HepG2 (cell line): Measurements from ENCODE around the gene LST1. TPM values are rescaled to one million over a fixed set of nuclear protein-coding genes. Genes with fewer than 3 reads are reported as not detected.
A peak's percentile ranks its signal among the peaks of the same experiment; 100 is the strongest.

Experiments used
- ATF1 ChIP-seq: IDR thresholded peaks from 2 replicates; pipeline ENCODE4 v1.6.1; 2016; ENCODE audit warnings: mild to moderate bottlenecking, control low read depth
- HDAC1 ChIP-seq: sonication (generic); formaldehyde crosslinking; IDR thresholded peaks from 2 replicates; pipeline ENCODE4 v1.5.1; 2020; ENCODE audit warnings: mild to moderate bottlenecking, missing genetic modification reagents
- HNF4G ChIP-seq, 2 experiments: sonication (generic) in 1 of 2; formaldehyde crosslinking in 1 of 2; IDR thresholded peaks; 2 replicates each; pipeline versions ENCODE4 v1.4.0 to v1.6.1; 2011 to 2020; ENCODE audit warnings: borderline replicate concordance in 2 of 2, low read depth in 2 of 2, mild to moderate bottlenecking in 2 of 2, low read length in 1 of 2, missing genetic modification reagents in 1 of 2, moderate library complexity in 1 of 2
- HOXA7 ChIP-seq: sonication (generic); formaldehyde crosslinking; IDR thresholded peaks from 2 replicates; pipeline ENCODE4 v1.8.1; 2022; ENCODE audit warnings: mild to moderate bottlenecking, missing genetic modification reagents, moderate library complexity
- KAT2B ChIP-seq: fragments of 150-350 bp; IDR thresholded peaks from 2 replicates; pipeline ENCODE4 v1.6.1; 2014; ENCODE audit warnings: low read depth, low read length, borderline replicate concordance
- MTA1 ChIP-seq: sonication (generic); formaldehyde crosslinking; IDR thresholded peaks from 2 replicates; pipeline ENCODE4 v1.4.0; 2020; ENCODE audit warnings: missing genetic modification reagents, mild to moderate bottlenecking, borderline replicate concordance
- NFYC ChIP-seq: IDR thresholded peaks from 2 replicates; pipeline ENCODE4 v1.6.1; 2016; ENCODE audit warnings: missing genetic modification reagents, missing compliant biosample characterization
- PAX8 ChIP-seq: sonication (generic); formaldehyde crosslinking; IDR thresholded peaks from 2 replicates; pipeline ENCODE4 v1.8.0; 2022; ENCODE audit warnings: mild to moderate bottlenecking, missing genetic modification reagents, borderline replicate concordance
- RFX5 ChIP-seq: IDR thresholded peaks from 2 replicates; pipeline ENCODE4 v1.6.1; 2011; ENCODE audit warnings: low read depth, low read length, improper control_type of control experiment
- SALL1 ChIP-seq: sonication (generic); formaldehyde crosslinking; IDR thresholded peaks from 2 replicates; pipeline ENCODE4 v1.8.0; 2022; ENCODE audit warnings: mild to moderate bottlenecking, missing genetic modification reagents
- SIX1 ChIP-seq: sonication (generic); formaldehyde crosslinking; IDR thresholded peaks from 2 replicates; pipeline ENCODE4 v1.4.0; 2020; ENCODE audit warnings: missing genetic modification reagents, borderline replicate concordance
- WIZ ChIP-seq: sonication (generic); formaldehyde crosslinking; IDR thresholded peaks from 2 replicates; pipeline ENCODE4 v1.5.1; 2020; ENCODE audit warnings: mild to moderate bottlenecking, missing genetic modification reagents
- ZBTB42 ChIP-seq: sonication (generic); formaldehyde crosslinking; IDR thresholded peaks from 2 replicates; pipeline ENCODE4 v1.5.0; 2020; ENCODE audit warnings: mild to moderate bottlenecking, missing genetic modification reagents
- ZMYM2 ChIP-seq: sonication (generic); formaldehyde crosslinking; IDR thresholded peaks from 2 replicates; pipeline ENCODE4 v1.8.0; 2022; ENCODE audit warnings: mild to moderate bottlenecking, missing genetic modification reagents
- ZNF205 ChIP-seq: IDR thresholded peaks from 2 replicates; pipeline ENCODE4 v1.6.1; 2018; ENCODE audit warnings: missing biosample characterization, missing genetic modification reagents
- ZNF280D ChIP-seq: sonication (generic); formaldehyde crosslinking; IDR thresholded peaks from 2 replicates; pipeline ENCODE4 v1.5.1; 2020; ENCODE audit warnings: mild to moderate bottlenecking, missing genetic modification reagents
- ZNF557 ChIP-seq: sonication (generic); formaldehyde crosslinking; IDR thresholded peaks from 2 replicates; pipeline ENCODE4 v1.4.0; 2020; ENCODE audit warnings: missing genetic modification reagents
- ZNF773 ChIP-seq: sonication (generic); formaldehyde crosslinking; IDR thresholded peaks from 2 replicates; pipeline ENCODE4 v1.4.0; 2020; ENCODE audit warnings: missing genetic modification reagents, borderline replicate concordance
- polyA plus RNA-seq, 8 experiments: library from polyadenylated mRNA; depleted of rRNA in 3 of 8; stranded (reverse) in 7 of 8; unstranded in 1 of 8; fragments of >200 nt; fragmentation: Illumina TruSeq in 4 of 8; extraction: Trizol in 4 of 8; gene quantifications; 2 replicates each; pipeline versions ENCODE4 v1.2.1 to v1.2.3, GENCODE V29; 2011 to 2016; ENCODE audit warnings: low read depth in 4 of 8, missing spikeins in 1 of 8, mixed read lengths in 1 of 8; ENCODE audit not compliant: insufficient read depth in 1 of 8
- total RNA-seq, 5 experiments: library from RNA; depleted of rRNA; stranded (reverse); fragments of >200 nt; fragmentation: Illumina TruSeq; extraction: Trizol; gene quantifications; 2 replicates each; pipeline ENCODE4 v1.2.3, GENCODE V29; 2016; ENCODE audit warnings: low read depth in 1 of 5
- TF ChIP-seq, protein P1 (sequence below): IDR thresholded peaks from 2 replicates; pipeline ENCODE4 v1.6.1; 2012; ENCODE audit warnings: low read depth, low read length, improper control_type of control experiment
- TF ChIP-seq, protein P2 (sequence below): sonication (generic); formaldehyde crosslinking; IDR thresholded peaks from 2 replicates; pipeline ENCODE4 v1.4.0; 2020; ENCODE audit warnings: mild to moderate bottlenecking, missing genetic modification reagents
- TF ChIP-seq, protein P3 (sequence below): sonication (generic); formaldehyde crosslinking; IDR thresholded peaks from 2 replicates; pipeline ENCODE4 v1.4.0; 2020; ENCODE audit warnings: missing genetic modification reagents
- TF ChIP-seq, protein P4 (sequence below): IDR thresholded peaks from 2 replicates; pipeline ENCODE4 v1.6.1; 2016; ENCODE audit warnings: control low read depth

The LST1 gene
- total and polyA plus RNA-seq, 2 of the 13 experiments (the other 11 are each of a cell fraction or from before 2014, with no cell fraction given), result not detected

DNA sequence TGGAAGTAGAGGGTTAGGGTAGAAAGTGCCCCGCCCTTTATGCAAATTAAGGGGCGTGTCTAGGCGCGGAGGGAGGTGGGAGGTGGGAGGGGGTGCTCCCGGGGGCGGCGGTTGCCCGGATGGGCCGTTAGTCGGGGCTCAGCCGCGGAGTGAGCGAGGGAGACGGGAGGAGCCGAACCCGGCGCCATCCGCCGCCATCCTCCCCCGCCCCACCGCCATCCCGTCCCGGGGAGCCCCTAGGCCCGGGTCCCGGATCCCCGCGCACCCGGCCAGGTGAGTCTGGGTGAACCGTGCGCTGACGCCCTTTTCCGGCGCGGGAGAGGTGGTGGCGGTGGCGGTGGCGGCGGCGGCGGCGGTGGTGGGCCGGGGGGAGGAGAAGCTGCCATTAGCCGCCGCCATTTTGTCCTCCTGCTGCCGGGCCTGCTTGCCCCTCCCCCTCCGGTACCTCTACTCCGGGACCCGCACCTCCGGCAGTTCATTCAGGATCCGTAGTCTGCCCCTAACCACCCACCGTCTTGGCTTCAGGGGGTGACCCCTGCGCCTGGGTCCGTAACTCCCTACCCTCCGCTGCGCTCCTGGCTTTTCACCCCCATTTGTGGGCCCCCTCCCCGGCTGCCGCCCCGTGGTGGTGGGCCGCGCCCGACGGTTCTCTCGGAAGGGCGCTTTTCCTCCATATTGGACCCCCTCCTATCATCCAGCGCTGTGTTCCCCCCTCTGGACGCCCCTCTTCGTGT lies 34.7 kb downstream of the LST1 start, which contains the start of gene PRRC2A (continued):
- TF ChIP-seq HNF4G (IDR thresholded peaks at IDR 0.05; ENCODE audit: borderline replicate concordance, low read depth, low read length) (peak; percentile 25; the same call in 1 of the 2 replicates), HNF4G (CRISPR knock-in tag; IDR thresholded peaks at IDR 0.05; ENCODE audit: borderline replicate concordance, low read depth) (peak; percentile 36; the same call in 1 of the 2 replicates), ZNF280D (CRISPR knock-in tag) (no peak), ZBTB42 (no peak), HOXA7 (CRISPR knock-in tag) (no peak), ZNF557 (CRISPR knock-in tag) (no peak), ZNF773 (no peak), HDAC1 (peak; percentile 61), KAT2B (no peak), PAX8 (CRISPR knock-in tag) (no peak; the same call in 1 of the 2 replicates), ATF1 (no peak), WIZ (no peak), RFX5 (no peak), NFYC (no peak), ZMYM2 (no peak), SALL1 (CRISPR knock-in tag) (peak; percentile 76; the same call in 1 of the 2 replicates), ZNF205 (CRISPR knock-in tag) (0 out of 2 replicates have a peak, but pooled peaks have one; percentile 25), SIX1 (CRISPR knock-in tag) (no peak), MTA1 (CRISPR knock-in tag) (peak; percentile 70; the same call in 1 of the 2 replicates)
- TF ChIP-seq, protein P1, sequence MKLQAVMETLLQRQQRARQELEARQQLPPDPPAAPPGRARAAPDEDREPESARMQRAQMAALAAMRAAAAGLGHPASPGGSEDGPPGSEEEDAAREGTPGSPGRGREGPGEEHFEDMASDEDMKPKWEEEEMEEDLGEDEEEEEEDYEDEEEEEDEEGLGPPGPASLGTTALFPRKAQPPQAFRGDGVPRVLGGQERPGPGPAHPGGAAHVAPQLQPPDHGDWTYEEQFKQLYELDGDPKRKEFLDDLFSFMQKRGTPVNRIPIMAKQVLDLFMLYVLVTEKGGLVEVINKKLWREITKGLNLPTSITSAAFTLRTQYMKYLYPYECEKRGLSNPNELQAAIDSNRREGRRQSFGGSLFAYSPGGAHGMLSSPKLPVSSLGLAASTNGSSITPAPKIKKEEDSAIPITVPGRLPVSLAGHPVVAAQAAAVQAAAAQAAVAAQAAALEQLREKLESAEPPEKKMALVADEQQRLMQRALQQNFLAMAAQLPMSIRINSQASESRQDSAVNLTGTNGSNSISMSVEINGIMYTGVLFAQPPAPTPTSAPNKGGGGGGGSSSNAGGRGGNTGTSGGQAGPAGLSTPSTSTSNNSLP, result no peak
- TF ChIP-seq, protein P2, sequence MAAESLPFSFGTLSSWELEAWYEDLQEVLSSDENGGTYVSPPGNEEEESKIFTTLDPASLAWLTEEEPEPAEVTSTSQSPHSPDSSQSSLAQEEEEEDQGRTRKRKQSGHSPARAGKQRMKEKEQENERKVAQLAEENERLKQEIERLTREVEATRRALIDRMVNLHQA, result no peak
- TF ChIP-seq, protein P3, sequence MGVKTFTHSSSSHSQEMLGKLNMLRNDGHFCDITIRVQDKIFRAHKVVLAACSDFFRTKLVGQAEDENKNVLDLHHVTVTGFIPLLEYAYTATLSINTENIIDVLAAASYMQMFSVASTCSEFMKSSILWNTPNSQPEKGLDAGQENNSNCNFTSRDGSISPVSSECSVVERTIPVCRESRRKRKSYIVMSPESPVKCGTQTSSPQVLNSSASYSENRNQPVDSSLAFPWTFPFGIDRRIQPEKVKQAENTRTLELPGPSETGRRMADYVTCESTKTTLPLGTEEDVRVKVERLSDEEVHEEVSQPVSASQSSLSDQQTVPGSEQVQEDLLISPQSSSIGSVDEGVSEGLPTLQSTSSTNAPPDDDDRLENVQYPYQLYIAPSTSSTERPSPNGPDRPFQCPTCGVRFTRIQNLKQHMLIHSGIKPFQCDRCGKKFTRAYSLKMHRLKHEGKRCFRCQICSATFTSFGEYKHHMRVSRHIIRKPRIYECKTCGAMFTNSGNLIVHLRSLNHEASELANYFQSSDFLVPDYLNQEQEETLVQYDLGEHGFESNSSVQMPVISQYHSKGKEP (CRISPR knock-in tag), result no peak
- TF ChIP-seq, protein P4, sequence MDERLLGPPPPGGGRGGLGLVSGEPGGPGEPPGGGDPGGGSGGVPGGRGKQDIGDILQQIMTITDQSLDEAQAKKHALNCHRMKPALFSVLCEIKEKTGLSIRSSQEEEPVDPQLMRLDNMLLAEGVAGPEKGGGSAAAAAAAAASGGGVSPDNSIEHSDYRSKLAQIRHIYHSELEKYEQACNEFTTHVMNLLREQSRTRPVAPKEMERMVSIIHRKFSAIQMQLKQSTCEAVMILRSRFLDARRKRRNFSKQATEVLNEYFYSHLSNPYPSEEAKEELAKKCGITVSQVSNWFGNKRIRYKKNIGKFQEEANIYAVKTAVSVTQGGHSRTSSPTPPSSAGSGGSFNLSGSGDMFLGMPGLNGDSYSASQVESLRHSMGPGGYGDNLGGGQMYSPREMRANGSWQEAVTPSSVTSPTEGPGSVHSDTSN (CRISPR knock-in tag), result no peak
